ENCODE data around the gene RABGGTA.

RABGGTA gene

DNA sequence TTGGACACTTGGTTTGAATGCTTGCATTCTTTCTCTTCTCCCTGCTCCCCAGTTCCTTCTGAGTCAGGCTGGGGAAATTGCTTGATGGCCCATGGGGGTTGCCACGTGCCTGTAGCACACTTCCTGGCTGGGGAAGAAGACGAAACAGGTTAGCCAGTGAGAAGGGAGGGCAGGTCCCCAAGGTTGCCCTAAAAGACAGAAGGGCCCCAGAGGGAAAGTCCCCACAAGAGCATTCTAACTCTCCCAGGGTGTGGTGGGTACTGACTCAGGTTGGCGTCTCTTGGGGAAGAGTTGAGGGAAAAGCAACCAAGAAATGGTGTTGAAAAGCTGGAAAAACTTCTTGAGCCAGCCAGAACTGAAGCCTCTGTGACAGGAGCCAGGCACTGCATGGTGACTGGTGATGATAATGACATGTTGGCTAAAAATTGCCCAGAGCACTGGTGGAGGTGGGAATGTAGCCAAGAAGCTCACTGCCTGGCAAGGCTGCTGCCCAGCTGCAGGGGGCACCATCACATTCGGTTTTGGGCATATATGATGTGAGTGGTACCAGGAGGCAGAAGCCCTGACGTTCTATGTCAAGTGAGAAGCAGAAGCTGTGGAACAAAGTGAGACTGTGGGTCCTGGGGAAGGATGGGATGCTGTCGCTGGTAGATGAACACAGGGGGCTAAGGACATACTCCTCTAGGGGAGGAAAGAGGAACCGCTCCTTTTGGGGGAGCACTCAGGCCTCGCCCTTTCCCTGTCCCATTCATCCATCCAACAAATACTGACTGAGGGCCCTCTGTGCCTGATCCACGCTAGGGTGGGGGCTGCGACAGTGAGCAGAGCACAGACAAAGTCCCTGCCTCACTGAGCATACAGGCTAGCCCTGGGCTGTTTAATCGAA, 8.1 kb upstream of the RABGGTA start:
- DNase-seq (ENCODE audit: low read depth in 2 of 2), result no peak

GRCh38 chr14:24278424-24278823, 7.0 kb upstream of the RABGGTA start:
- no peak for DNase-seq (ENCODE audit: low read depth in 2 of 2)

DNA sequence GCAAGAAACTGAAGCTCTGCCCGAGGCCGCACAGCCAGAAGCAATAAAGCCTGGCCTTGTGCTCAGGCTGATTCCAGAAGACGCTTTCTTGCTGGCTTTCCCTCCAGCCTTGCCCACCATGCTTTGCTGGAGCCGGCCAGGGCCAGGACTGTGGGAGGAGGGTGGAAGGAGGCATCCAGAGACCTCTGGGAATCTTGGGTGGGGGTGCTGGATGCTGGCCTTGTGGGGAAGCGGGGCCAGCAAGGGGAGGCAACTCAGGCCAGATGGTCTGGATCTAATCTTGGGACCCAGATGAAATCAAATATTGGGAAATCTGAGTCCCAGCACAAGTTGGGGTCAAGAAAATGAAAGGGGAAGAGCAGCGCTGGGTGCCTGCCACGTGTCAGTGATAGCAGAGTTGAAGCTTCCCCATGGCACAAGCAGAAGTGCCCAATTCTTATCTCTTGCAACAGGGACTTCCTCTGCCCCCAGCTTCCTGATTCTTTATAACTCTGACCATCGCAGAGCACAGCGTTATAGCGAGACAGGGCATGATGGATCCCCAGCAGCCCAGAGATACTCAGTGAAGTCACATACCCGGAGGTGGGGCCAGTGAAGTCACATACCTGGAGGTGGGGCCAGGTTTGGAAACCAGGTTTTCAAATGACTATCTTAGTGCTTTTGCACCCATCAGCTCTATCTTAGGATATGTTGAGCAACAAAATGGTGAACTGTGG, 6.4 kb upstream of the RABGGTA start:
- DNase-seq (ENCODE audit: low read depth in 2 of 2), result no peak

DNA sequence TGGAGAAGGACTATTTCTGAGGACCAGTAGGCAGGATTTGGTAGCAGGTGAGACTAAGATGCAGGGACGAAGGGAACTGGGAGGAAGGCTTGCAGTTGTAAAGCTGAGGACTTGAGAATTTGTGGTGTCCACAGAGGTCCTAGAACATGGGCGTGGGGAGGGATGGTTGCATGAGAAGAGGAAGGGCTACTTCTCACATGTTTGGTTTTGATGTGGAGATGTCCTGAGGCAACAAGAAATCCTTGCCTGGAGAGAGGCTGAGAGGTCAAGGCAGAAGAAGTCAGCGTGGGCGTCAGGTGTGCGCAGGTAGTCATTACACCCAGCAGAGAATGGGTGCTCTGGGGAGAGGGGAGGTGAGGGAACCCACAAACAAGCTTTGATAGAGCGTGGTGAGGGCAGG, 5.7 kb upstream of the RABGGTA start:
- no peak for DNase-seq (ENCODE audit: low read depth in 2 of 2)

DNA sequence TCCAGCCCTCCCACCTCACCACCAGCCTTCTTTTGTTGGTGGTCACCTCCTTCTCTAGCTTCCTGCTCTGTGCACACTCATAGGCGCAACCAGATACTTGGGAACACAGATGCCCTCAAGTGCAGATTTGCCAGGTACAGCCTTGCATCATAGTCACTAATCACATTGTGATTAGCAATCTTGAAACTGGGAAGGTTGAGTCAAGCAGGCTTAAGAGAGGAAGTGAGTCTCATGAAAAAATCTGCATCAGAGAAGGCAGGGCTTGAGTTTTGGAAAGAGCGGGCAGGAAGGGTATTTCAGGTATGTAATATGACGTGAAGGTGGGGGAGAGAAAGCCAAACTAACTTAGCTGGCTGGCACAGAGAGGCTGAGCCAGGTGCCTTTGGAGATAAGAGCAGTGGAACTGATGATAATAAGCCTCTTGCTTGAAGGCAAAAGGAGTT, 2.7 kb upstream of the RABGGTA start:
- no peak for DNase-seq (ENCODE audit: low read depth in 2 of 2)

GRCh38 chr14:24273422-24273998, 2.1 kb upstream of the RABGGTA start:
- DNase-seq (ENCODE audit: low read depth in 2 of 2), result no peak

DNA sequence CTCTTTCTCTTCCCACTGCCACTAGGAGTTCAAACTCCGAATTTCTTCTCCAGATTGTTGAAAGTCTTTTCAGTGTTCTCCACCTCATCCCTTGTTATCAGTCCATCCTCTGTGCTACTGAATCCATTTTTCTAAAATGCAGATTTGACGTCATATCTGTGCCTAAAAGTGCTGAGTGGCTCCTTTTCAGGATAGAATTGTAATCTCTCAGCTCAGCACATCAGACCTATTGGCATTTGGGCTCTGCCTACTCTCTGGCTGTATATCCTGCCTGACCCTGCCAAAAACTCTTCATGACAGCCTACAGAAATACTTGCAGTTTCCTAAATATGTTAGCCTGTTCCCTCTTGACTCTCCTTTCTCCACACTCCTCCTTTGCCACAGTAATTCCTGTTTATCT, 1.1 kb upstream of the RABGGTA start:
- DNase-seq (ENCODE audit: low read depth in 2 of 2), result no peak

GRCh38 chr14:24271834-24272263, 452 bp upstream of the RABGGTA start:
- DNase-seq (ENCODE audit: low read depth in 2 of 2), result no peak

DNA sequence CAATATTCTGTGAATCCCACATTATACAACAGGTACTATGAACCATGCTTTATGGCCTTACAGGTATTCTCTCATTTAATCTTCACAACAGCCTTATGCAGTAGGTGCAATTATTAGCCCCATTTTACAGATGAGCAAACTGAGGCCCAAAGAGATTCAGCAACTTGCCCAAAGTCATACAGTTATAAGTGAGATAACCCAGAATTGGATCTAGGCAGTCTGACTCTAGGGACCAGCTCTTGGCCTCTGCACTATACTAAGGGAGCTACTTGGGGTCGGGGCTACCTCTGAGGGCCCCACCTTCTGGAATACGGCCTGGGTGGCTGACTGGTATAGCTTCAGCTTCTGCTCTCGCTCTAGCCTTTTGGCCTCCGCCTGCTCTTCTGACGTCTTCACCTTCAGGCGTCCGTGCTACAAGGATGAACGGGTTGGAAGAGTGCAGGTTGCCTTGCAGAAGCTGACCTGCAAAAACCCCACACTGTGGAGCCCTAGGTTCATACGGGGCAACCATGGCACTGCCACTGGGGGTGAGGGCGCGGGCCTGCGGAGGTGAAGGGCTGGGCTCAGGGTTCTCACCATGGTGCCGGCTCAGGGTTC, 762 bp downstream of the RABGGTA start:
- DNase-seq (ENCODE audit: low read depth in 2 of 2), result no peak

DNA sequence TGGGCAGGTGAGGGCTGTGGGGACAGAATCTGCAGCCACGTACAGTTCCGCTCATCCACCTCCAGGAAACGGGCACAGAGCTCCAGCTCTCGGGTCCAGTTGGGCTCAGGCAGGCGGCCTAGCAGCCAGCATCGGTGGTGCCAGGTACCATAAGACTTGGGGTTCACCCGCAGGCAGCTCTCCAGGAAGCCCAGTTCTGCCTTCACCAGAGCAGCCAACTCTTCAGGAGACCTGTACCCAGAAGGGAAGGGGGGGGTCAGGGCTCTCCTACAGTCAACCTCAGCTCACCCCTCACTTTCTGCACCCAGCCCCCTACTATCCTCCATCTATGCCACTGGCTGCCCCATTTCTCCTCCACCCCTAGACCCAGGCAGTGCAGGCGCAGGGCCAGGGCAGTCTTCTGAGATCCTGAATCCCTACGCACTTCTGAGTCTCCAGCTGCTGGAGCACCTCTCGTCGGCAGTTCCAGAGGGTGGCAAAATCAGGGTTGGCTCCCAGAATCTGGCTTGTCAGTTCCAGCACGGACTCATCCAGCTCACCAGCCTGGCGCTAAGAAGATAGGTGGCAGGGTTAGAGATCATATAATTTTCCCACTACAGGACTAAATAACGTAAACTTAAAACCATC, 1.4 kb downstream of the RABGGTA start:
- DNase-seq (ENCODE audit: low read depth in 2 of 2), result no peak

DNA sequence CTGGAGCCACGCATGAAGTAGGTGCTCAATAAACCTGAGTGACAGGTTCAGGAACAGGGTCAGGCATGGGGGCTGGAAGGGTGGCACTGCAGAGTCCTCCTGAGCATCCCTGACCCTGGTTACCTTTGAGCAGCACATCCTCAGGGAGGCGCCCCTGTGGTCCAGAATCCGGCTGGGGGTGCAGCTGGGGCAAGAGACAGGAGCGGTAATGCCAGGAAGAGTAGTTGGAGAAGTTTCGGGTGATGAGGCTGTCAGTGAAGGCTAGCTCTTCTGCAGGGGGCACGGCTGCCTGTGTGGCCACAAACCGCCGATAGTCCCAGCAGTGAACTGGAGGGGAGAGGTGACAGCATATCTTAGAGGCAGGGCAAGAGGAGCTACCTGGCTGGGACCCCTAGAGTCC, 2.0 kb downstream of the RABGGTA start:
- no peak for DNase-seq (ENCODE audit: low read depth in 2 of 2)

GRCh38 chr14:24268225-24268624, 3.2 kb downstream of the RABGGTA start:
- no peak for DNase-seq (ENCODE audit: low read depth in 2 of 2)

DNA sequence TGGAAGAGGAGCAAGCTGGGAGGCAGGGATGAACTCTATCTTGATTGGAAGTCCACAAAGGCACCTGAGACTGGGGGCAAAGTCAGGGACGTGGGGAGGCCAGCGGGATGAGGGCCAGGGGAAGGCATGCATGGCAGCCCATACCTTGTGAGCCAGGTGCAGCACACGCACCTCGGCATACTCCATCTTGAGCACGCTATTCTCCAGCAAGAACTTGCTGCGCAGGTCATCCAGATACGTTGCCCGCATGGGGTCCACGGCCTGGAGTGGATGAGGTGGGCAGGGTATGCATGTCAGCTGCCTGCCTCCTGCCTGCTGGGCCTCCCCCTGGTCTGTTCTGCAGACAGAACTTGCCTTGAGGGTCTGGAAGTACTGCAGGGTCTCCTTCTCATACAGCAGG, 3.9 kb downstream of the RABGGTA start:
- no peak for DNase-seq (ENCODE audit: low read depth in 2 of 2)

- DNase-seq (ENCODE audit: low read depth in 2 of 2), result no peak
Observed at GRCh38 chr14:24266344-24267244, 4.8 kb downstream of the RABGGTA start.

- no peak for DNase-seq (ENCODE audit: low read depth in 2 of 2)
Observed at GRCh38 chr14:24264298-24264697, 7.1 kb downstream of the RABGGTA start.

DNA sequence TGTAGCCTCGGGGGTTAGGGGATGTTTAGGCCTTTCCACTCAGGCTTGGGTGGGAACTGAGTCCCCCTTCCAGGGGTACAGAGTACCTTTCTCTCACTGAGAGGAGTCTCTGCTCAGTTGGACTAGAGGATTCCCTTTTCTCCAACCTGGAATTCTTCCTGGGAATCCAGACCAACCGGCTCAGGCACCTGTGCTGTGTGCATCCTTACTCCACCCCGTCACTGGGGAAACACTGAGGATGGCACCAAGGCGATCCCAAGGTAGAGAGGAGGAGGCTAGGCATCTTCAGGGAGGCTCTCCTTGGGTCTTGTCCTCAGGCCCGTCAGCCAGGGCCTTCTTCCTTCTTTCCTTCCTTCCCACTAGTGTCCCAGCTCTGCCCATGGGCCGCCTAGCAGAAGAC, 7.5 kb downstream of the RABGGTA start:
- no peak for DNase-seq (ENCODE audit: low read depth in 2 of 2)

- no peak for DNase-seq (ENCODE audit: low read depth in 2 of 2)
Observed at GRCh38 chr14:24262821-24263733, 8.3 kb downstream of the RABGGTA start, which contains the start of gene TGM1. TSS of gene TGM1 (minus strand) at chr14:24263177. CDS start at chr14:24262352, 825 bp downstream.

- DNase-seq (ENCODE audit: low read depth in 2 of 2), result no peak
Observed at GRCh38 chr14:24261969-24262327, 9.4 kb downstream of the RABGGTA start.

DNA sequence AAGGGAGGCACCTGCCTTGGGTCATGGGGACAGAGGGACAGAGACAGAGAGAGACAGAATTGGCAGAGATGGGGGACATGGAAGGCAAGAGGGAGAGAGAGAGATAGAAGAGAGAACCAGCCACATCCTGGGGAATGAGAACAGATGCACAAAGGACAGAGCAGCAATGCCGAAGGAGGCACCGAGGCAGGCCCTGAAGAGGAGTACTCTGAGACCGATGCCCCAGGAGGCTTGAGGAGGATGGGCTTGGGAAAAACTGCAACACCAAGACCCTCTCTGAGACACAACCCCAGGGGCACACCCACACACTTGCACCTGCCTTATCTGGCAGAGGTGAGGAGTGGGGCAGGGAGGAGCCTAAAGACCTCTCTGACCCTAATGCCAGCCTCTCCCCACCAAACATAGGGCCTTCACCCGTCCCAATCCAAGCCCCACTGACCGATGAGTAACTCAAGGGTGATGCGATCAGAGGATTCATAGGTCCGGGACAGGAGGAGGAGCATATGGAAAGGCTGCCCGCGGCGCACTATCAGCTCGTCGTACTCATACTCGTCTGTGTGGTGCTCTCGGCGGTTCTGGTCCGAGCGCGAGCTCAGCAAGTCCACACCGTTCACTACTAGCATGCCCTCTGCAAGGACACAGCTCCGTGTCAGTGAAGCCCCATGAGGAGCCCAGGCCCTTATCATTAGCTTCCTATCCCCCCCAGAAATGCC, 10.0 kb downstream of the RABGGTA start:
- DNase-seq (ENCODE audit: low read depth in 2 of 2), result no peak

All from stimulated activated CD8-positive, alpha-beta memory T cell treated with anti-CD3 and anti-CD28 coated beads, Interleukin-7, amount 100 ng/mL, for 1 hour (primary cell).